PFSK-1 (cell line): ENCODE measurements around the gene TMEM132D.

ENCODE experiments used
- POLR2AphosphoS5 ChIP-seq: IDR thresholded peaks from 2 replicates; pipeline ENCODE4 v1.6.1; 2012; ENCODE audit warnings: low read depth, mild to moderate bottlenecking, control low read depth, low read length, moderate library complexity
- SIN3A ChIP-seq: IDR thresholded peaks from 2 replicates; pipeline ENCODE4 v1.6.1; 2012; ENCODE audit warnings: mild to moderate bottlenecking, low read length, moderate library complexity, borderline replicate concordance; ENCODE audit not compliant: insufficient read depth
- TAF1 ChIP-seq: IDR thresholded peaks from 2 replicates; pipeline ENCODE4 v1.6.1; 2012; ENCODE audit warnings: low read length, control low read depth, borderline replicate concordance; ENCODE audit not compliant: insufficient read depth

GRCh38 chr12:129868575-129868974 is 35.2 kb downstream of the TMEM132D start:
- no peak for TF ChIP-seq POLR2AphosphoS5
- no peak for TF ChIP-seq SIN3A
- no peak for TF ChIP-seq TAF1
